ENCODE data around the gene PARL. TPM values are rescaled to one million over a fixed set of nuclear protein-coding genes. Genes with fewer than 3 reads are reported as not detected.

PARL gene
- total RNA-seq, 2 experiments from 2014 or later, result 80.0 to 83.5 TPM

DNA sequence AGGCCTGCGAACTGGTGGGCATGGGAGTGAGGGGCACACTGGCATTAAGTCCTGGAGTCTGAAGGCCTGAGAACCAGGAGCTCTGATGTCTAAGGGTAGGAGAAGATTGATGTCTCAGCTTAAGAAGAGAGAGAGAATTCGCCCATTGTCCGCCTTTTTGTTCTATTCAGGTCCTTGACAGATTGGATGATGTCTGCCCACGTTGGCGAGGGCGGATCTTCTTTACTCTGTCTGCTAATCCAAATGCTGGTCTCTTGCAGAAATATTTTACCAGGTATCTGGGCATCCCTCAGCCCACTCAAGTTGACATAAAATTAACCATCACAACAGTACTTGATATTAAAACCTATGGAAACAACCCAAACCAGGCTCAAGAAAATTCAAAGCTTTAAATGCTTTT lies 103.4 kb downstream of the PARL start:
- peaks cover 2% of the 10 kb centered on the region for H3K4me1 Mint-ChIP-seq (ENCODE audit: low read depth)
- TF ChIP-seq CTCF (IDR thresholded peaks at IDR 0.05), result no peak
- DNase-seq (no peak), ATAC-seq (no peak)
- no peaks in the 10 kb centered on the region for H3K9me3 Mint-ChIP-seq
- ChIA-PET POLR2A (interaction anchor here (1.1 kb wide), 1 partner anchor 103 kb away, joined by 3 read pairs; the partner anchor contains the start of gene PARL), CTCF (interaction anchor here (0.8 kb wide), 1 partner anchor 21 kb away, joined by 3 read pairs; no protein-coding TSS in a partner anchor)
- peaks cover 67% of the 10 kb centered on the region for H3K36me3 Mint-ChIP-seq (ENCODE audit: low read depth)
- intact Hi-C loops (cut with micrococcal nuclease), result no loop called here
- H3K27ac Mint-ChIP-seq, result no peak overlapping the region
- H3K27me3 Mint-ChIP-seq, result no peaks in the 10 kb centered on the region
- no peak overlapping the region for H3K4me3 Mint-ChIP-seq

DNA sequence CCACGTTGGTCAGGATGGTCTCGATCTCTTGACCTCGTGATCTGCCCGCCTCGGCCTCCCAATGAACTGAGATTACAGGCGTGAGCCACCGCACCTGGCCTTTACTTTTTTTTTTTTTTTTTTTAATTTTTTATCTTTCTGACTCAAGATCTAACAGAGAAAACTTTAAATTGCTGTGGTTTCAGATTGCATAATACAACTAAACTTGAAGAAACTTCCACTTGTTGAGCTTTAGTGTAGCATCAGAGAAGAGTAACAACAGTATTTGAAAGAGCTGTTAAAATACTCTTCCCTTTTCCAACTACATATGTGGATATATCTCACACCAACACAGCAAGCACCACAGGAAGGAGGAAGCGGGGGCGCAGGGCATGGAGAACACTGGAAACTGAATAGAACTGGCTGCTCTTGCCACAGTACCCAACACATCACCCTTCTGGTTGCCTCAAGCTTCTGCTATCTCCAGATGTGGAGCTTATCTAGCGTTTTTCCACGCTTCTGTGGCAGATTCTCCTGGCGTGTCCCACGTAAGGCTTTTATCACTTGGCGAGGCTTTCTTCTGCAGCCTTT lies 104.7 kb downstream of the PARL start:
- ATAC-seq, result no peak
- intact Hi-C loops (cut with micrococcal nuclease), result no loop called here

More for the DNA sequence above, 104.7 kb downstream of the PARL start:
- H3K4me1 Mint-ChIP-seq (ENCODE audit: low read depth), result peaks cover 2% of the 10 kb centered on the region
- POLR2A ChIA-PET, result no interaction called here
- no peak overlapping the region for H3K4me3 Mint-ChIP-seq
- no peak overlapping the region for H3K27ac Mint-ChIP-seq
- DNase-seq, result no peak
- H3K27me3 Mint-ChIP-seq, result no peaks in the 10 kb centered on the region
- no peaks in the 10 kb centered on the region for H3K9me3 Mint-ChIP-seq
- CTCF ChIA-PET, result interaction anchor here (1.0 to 1.5 kb wide), 2 partner anchors 13 to 105 kb away, joined by 3 to 6 read pairs; partner anchors contain the start of gene PARL
- TF ChIP-seq CTCF (IDR thresholded peaks at IDR 0.05), result no peak
- peaks cover 65% of the 10 kb centered on the region for H3K36me3 Mint-ChIP-seq (ENCODE audit: low read depth)

Small RNAs within 50 kb of the gene (microRNA-seq; reads per million reads assigned to microRNA genes)
- gene MIR4448 (ENCODE audit: borderline microRNAs expressed, borderline replicate concordance), result not detected

Other genes starting within 250 kb of the PARL start
- gene KLHL24, start 249.3 kb downstream of the PARL start, total RNA-seq, result 10 to 100 TPM; 10.5 to 10.8 TPM
- 10 to 100 TPM; 65.0 to 67.7 TPM for gene YEATS2, start 187.1 kb downstream of the PARL start, total RNA-seq
- 1 to 10 TPM; 3.8 to 4.3 TPM for gene MAP6D1, start 59.3 kb downstream of the PARL start, total RNA-seq
- gene ABCC5, start 133.0 kb upstream of the PARL start, total RNA-seq, result 10 to 100 TPM; 16.2 to 17.7 TPM
- gene HTR3D, start 146.9 kb upstream of the PARL start, total RNA-seq, result not detected
- gene HTR3C, start 168.2 kb upstream of the PARL start, total RNA-seq, result not detected
- not detected for gene HTR3E, start 212.2 kb upstream of the PARL start, total RNA-seq

All from activated CD8-positive, alpha-beta T cell treated with anti-CD3 and anti-CD28 coated beads for 36 hours (primary cell).